Mononuclear cell (primary cell): Measurements from ENCODE around the gene DCAF10. TPM values are rescaled to one million over a fixed set of nuclear protein-coding genes. Genes with fewer than 3 reads are reported as not detected.

Experiments
- total RNA-seq: library from RNA; depleted of rRNA; stranded (reverse); fragments of >200 nt; gene quantifications from one replicate; pipeline ENCODE4 v1.2.3, GENCODE V29; 2012

Gene DCAF10
- total RNA-seq, 1 donor: 8.8 TPM

Other genes starting within 250 kb of the DCAF10 start
- gene FBXO10, start 224.4 kb upstream of the DCAF10 start, total RNA-seq: 2.3 TPM
- gene TOMM5, start 208.2 kb upstream of the DCAF10 start, total RNA-seq: 37.5 TPM
- not detected for gene FRMPD1, start 149.8 kb upstream of the DCAF10 start, total RNA-seq
- gene TRMT10B, start 47.0 kb upstream of the DCAF10 start, total RNA-seq: 3.0 TPM
- 81.1 TPM for gene EXOSC3, start 15.7 kb upstream of the DCAF10 start, total RNA-seq
- 24.8 TPM for gene SLC25A51, start 103.3 kb downstream of the DCAF10 start, total RNA-seq